Measurements from ENCODE around the gene RCBTB1.

DNA sequence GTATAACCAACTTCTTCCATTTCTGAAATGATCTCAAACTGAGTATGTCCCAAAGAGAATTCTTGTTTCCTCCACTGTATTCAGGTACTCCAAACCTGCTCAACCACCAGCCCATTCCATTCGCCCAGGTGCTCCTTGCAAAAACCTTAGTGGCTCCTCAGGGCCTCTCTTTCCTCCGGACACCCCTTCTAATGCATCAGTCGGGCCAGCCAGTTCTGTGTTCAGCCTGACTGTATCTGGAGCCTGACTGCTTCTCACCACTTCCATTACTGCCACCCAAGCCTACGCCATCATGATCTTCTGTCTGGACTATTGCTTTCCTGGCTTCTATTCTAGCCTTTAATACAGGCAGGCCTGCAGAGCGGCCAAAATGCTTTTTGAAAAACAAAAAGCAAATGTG lies 88.1 kb downstream of the RCBTB1 start:
- TF ChIP-seq POLR2A (IDR thresholded peaks at IDR 0.05) = no peak
- TF ChIP-seq, protein P1, sequence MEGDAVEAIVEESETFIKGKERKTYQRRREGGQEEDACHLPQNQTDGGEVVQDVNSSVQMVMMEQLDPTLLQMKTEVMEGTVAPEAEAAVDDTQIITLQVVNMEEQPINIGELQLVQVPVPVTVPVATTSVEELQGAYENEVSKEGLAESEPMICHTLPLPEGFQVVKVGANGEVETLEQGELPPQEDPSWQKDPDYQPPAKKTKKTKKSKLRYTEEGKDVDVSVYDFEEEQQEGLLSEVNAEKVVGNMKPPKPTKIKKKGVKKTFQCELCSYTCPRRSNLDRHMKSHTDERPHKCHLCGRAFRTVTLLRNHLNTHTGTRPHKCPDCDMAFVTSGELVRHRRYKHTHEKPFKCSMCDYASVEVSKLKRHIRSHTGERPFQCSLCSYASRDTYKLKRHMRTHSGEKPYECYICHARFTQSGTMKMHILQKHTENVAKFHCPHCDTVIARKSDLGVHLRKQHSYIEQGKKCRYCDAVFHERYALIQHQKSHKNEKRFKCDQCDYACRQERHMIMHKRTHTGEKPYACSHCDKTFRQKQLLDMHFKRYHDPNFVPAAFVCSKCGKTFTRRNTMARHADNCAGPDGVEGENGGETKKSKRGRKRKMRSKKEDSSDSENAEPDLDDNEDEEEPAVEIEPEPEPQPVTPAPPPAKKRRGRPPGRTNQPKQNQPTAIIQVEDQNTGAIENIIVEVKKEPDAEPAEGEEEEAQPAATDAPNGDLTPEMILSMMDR (IDR thresholded peaks at IDR 0.05) = no peak

Data from upper lobe of left lung (tissue), 4 donors.